ENCODE results near the gene NBPF1. TPM values are rescaled to one million over a fixed set of nuclear protein-coding genes. Genes with fewer than 3 reads are reported as not detected.
"Not testable (repeated sequence)": the region's sequence is repeated elsewhere in the genome, so short reads cannot be mapped to it uniquely, and the experiment has no call there.

Gene NBPF1
- total RNA-seq, 2 experiments from 2014 or later = 11.3 to 12.6 TPM

DNA sequence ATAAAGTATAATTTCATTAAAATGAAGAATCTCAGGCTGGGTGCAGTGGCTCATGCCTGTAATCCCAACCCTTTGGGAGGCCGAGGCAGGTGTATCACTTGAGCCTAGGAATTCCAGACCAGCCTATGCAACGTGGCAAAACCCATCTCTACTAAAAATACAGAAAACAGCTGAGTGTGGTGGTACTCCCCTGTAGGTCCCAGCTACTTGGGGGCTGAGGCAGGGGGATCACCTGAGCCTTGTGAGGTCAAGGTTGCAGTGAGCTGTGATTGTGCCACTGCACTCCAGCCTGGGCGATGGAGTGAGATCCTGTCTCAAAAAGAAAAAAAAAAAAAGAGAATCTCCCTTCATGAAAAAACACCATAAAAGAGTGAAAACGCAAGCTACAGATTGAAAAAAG is 2.2 kb downstream of the NBPF1 start:
- ATAC-seq (ENCODE audit: low read depth); H3K36me3 Mint-ChIP-seq; H3K27me3 Mint-ChIP-seq; H3K4me1 Mint-ChIP-seq; DNase-seq; H3K27ac Mint-ChIP-seq; H3K4me3 Mint-ChIP-seq; H3K9me3 Mint-ChIP-seq: not testable (repeated sequence)
- POLR2A ChIA-PET = interaction anchor here (0.7 kb wide), 1 partner anchor 509 kb away, joined by 3 read pairs; no protein-coding TSS in a partner anchor

DNA sequence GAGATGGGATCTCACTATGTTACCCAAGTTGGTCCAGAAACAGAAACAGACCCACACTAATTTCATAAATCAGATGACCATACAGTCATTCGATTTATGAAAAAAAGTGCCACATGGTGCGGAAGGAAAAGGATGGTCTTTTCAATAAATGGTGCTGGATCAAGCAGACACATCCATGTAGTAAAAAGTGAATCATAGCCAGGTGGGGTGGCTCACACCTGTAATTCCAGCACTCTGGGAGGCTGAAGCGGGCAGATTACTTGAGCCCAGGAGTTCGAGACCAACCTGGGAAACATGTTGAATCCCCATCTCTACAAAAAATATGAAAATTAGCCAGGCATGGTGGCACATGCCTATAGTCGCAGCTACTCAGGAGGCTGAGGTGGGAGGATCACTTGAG is 2.8 kb downstream of the NBPF1 start:
- not testable (repeated sequence) for H3K4me1 Mint-ChIP-seq, H3K27ac Mint-ChIP-seq

GRCh38 chr1:16609761-16610160 is 3.6 kb downstream of the NBPF1 start:
- DNase-seq; H3K4me3 Mint-ChIP-seq; POLR2A ChIA-PET; H3K4me1 Mint-ChIP-seq; H3K36me3 Mint-ChIP-seq; H3K27ac Mint-ChIP-seq; H3K27me3 Mint-ChIP-seq; ATAC-seq (ENCODE audit: low read depth); H3K9me3 Mint-ChIP-seq: not testable (repeated sequence)

More for the DNA sequence above, 2.8 kb downstream of the NBPF1 start:
- H3K27me3 Mint-ChIP-seq; DNase-seq; H3K4me3 Mint-ChIP-seq; H3K36me3 Mint-ChIP-seq; ATAC-seq (ENCODE audit: low read depth); POLR2A ChIA-PET; H3K9me3 Mint-ChIP-seq: not testable (repeated sequence)

GRCh38 chr1:16608838-16609560 is 4.4 kb downstream of the NBPF1 start:
- no peak for ATAC-seq (ENCODE audit: low read depth)
- Mint-ChIP-seq H3K4me1 (no peaks in the 10 kb centered on the region), H3K27me3 (no peaks in the 10 kb centered on the region), H3K27ac (no peak overlapping the region), H3K4me3 (no peak overlapping the region), H3K36me3 (no peaks in the 10 kb centered on the region), H3K9me3 (no peaks in the 10 kb centered on the region)
- POLR2A ChIA-PET = interaction anchor here (1.4 kb wide), 1 partner anchor 296 kb away, joined by 3 read pairs; no protein-coding TSS in a partner anchor
- DNase-seq = no peak

- DNase-seq; H3K4me1 Mint-ChIP-seq; H3K4me3 Mint-ChIP-seq; H3K9me3 Mint-ChIP-seq; H3K27ac Mint-ChIP-seq; ATAC-seq (ENCODE audit: low read depth); H3K36me3 Mint-ChIP-seq; H3K27me3 Mint-ChIP-seq: not testable (repeated sequence)
- POLR2A ChIA-PET = interaction anchor here (1.4 kb wide), 1 partner anchor 297 kb away, joined by 3 read pairs; no protein-coding TSS in a partner anchor
These were observed 5.2 kb downstream of the NBPF1 start for GRCh38 chr1:16607853-16608815.

GRCh38 chr1:16607433-16607851 is 5.9 kb downstream of the NBPF1 start:
- Mint-ChIP-seq H3K4me3 (no peak overlapping the region), H3K27me3 (no peaks in the 10 kb centered on the region), H3K27ac (no peak overlapping the region), H3K9me3 (no peaks in the 10 kb centered on the region), H3K4me1 (peaks cover 1% of the 10 kb centered on the region), H3K36me3 (no peaks in the 10 kb centered on the region)
- DNase-seq = no peak
- ATAC-seq (ENCODE audit: low read depth) = no peak
- POLR2A ChIA-PET = interaction anchor here (1.4 kb wide), 1 partner anchor 298 kb away, joined by 3 read pairs; no protein-coding TSS in a partner anchor

- H3K9me3 Mint-ChIP-seq; H3K27me3 Mint-ChIP-seq; DNase-seq; H3K36me3 Mint-ChIP-seq; H3K4me3 Mint-ChIP-seq; H3K4me1 Mint-ChIP-seq; POLR2A ChIA-PET; H3K27ac Mint-ChIP-seq; ATAC-seq (ENCODE audit: low read depth): not testable (repeated sequence)
These were observed 6.5 kb downstream of the NBPF1 start for GRCh38 chr1:16606666-16607432.

DNA sequence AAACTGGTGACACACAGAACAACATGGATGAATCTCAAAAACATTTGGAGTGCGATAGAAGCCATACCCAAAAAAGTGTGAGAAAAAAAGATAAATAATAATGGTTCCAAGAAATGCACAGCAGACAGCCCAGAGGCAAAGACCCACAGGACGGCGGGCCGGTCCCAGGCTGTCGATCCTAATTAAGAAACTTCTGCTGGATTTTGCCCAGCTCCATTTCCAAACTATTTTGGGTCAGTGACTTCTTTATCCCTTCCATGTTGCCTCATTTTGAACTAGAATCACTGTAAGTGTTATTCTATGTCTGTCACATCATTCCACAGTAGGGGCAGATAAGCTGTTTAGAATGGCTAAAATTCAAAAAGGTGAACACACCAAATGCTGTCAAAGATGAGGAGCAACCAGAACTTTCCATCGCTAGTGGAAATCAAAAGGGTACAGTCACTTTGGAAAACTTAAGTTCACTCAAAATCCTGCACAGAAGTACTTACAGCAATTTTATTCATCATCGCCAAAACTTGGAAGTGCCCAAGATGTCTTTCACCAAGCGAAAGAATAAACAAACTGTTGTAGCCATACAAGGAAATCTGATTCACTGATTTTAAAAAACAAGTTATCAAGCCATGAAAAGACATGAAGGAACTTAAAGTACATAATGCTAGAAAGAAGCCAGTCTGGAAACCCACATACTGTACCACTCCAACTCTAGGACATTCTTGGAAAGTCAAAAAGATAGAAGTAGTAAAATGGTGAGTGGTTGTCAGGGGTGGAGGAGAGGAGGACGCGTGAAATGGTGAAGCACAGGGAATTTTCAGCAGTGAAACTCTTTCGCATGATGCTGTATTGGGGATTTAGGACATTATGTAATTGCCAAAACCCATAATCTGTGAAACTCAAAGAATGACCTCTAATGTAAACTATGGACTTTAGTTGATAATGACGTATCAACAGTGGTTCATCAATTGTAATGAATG is 7.5 kb downstream of the NBPF1 start:
- Mint-ChIP-seq H3K4me3 (no peak overlapping the region), H3K9me3 (no peaks in the 10 kb centered on the region), H3K4me1 (peaks cover 1% of the 10 kb centered on the region), H3K36me3 (no peaks in the 10 kb centered on the region), H3K27ac (no peak overlapping the region), H3K27me3 (no peaks in the 10 kb centered on the region)
- ATAC-seq (ENCODE audit: low read depth) (no peak), DNase-seq (no peak)
- POLR2A ChIA-PET = no interaction called here

DNA sequence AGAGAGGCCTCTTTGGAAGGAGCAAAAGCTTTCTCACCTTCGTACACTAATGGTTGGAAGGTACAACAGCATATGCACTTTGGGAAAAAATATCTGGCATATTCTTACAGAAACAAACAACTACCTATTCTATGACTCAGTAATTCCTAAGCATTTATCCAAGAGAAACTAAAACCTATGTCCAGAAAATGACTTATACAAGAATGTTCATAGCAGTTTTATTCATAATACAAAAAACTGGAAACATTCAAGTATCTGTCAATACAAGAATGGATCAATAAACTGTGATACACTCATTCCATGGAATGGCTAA is 8.2 kb downstream of the NBPF1 start:
- POLR2A ChIA-PET = no interaction called here
- H3K4me3 Mint-ChIP-seq = no peak overlapping the region
- H3K27me3 Mint-ChIP-seq = no peaks in the 10 kb centered on the region
- peaks cover 1% of the 10 kb centered on the region for H3K4me1 Mint-ChIP-seq
- ATAC-seq (ENCODE audit: low read depth) = no peak
- H3K9me3 Mint-ChIP-seq = no peaks in the 10 kb centered on the region
- H3K36me3 Mint-ChIP-seq = no peaks in the 10 kb centered on the region
- H3K27ac Mint-ChIP-seq = no peak overlapping the region
- no peak for DNase-seq

- POLR2A ChIA-PET; ATAC-seq (ENCODE audit: low read depth); H3K4me1 Mint-ChIP-seq; H3K36me3 Mint-ChIP-seq; H3K27me3 Mint-ChIP-seq; H3K4me3 Mint-ChIP-seq; H3K27ac Mint-ChIP-seq; H3K9me3 Mint-ChIP-seq; DNase-seq: not testable (repeated sequence)
These were observed 8.7 kb downstream of the NBPF1 start for GRCh38 chr1:16604514-16605212.

GRCh38 chr1:16603623-16604022 is 9.7 kb downstream of the NBPF1 start:
- not testable (repeated sequence) for ATAC-seq (ENCODE audit: low read depth)

More at GRCh38 chr1:16603623-16604022, 9.7 kb downstream of the NBPF1 start:
- H3K9me3 Mint-ChIP-seq, H3K36me3 Mint-ChIP-seq, POLR2A ChIA-PET, DNase-seq, H3K27me3 Mint-ChIP-seq, H3K27ac Mint-ChIP-seq, H3K4me3 Mint-ChIP-seq, H3K4me1 Mint-ChIP-seq: not testable (repeated sequence)

All from activated naive CD8-positive, alpha-beta T cell treated with anti-CD3 and anti-CD28 coated beads, Interleukin-2, amount 10 ng/mL, durations not matched to agents 7 days and 5 days (primary cell).